Left renal pelvis (tissue), 4 donors: ENCODE data around the gene AGBL3. TPM values are rescaled to one million over a fixed set of nuclear protein-coding genes. Genes with fewer than 3 reads are reported as not detected.

Experiments
- DNase-seq, 4 donors: peaks; one replicate each; pipeline ENCODE4 v3.0.0-alpha.2; 2013; ENCODE audit warnings: low read depth in 4 of 4, low spot score in 3 of 4
- polyA plus RNA-seq, 4 donors: library from polyadenylated mRNA; unstranded; fragments of 120-200 nt; gene quantifications; one replicate each; pipeline ENCODE4 v1.2.1, GENCODE V29; 2013; ENCODE audit not compliant: insufficient read length in 4 of 4

The AGBL3 gene
- polyA plus RNA-seq, 4 donors, result 5.7 to 16.2 (median 10.0) TPM

DNA sequence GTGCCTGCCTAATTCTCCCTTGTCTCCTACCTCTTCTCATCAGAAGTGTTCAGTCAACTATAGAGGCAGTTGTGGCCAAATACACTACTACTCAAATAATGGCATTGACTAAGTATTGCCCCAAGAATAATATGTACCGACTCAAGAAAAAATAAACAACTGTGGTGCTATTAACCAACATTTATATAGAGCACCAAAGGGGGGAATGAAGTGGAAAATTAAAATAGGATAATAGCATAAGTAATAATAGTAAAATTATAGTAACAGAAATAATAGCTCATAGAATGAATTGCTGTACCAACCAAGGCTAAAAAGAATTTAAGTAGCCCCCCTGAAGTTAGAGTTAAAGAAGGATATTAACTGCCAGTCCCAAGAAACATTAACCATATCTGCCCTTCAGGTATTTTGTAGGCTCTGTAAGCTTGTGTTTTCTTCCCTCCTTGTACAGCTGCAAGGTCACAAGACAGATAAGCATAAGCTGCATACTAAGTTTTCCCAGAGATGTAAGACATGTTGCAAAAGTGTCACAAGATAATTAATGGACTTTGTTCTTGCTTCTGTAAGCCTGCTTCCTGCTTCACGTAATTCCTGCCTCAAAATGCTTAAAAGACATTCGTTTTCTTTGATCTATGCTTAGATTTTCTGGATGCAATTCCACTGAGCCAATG, 195.1 kb downstream of the AGBL3 start:
- no peak for DNase-seq

- no peak for DNase-seq
These were observed 195.8 kb downstream of the AGBL3 start for GRCh38 chr7:135181929-135182678.

GRCh38 chr7:135183478-135183877, 197.2 kb downstream of the AGBL3 start:
- no peak for DNase-seq

DNA sequence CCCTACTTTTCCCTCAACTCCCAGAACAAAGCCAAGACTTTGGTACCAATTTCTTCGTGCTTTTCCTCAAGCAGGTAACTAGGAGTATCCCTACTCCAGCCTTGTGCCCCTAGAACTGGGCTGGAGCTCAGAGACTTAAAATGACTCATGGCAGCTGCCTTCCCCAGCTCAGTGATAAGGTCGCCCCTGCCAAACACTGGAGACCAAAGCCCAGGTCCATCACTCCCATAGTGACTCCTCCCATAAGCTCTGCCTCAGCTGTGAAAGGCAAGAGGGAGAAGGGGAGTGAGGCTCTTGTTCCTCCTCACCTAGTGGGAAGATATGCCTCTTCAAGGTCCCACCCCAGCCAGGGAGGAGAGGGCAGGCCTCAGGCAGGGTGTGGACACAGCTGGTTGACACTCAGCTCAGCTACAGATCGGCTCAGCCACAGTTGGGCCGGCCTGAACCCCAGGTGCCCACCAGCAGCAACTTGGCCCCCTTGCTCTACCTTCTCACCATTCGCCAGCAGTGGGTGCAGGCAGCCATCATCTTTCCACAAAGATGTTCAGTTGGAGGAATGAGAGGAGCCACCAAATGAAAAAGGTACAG, 198.0 kb downstream of the AGBL3 start:
- no peak for DNase-seq

Other genes starting within 250 kb of the AGBL3 start
- 100 to 1,000 TPM; 201 to 501 (median 268) TPM for gene CALD1, start 206.9 kb upstream of the AGBL3 start, polyA plus RNA-seq
- 10 to 100 TPM; 10.9 to 33.6 (median 23.9) TPM for gene TMEM140, start 161.6 kb downstream of the AGBL3 start, polyA plus RNA-seq
- gene CYREN, start 184.2 kb downstream of the AGBL3 start, polyA plus RNA-seq, result 10 to 100 TPM; 39.6 to 68.5 (median 58.5) TPM
- gene WDR91, start 225.0 kb downstream of the AGBL3 start, polyA plus RNA-seq, result 10 to 100 TPM; 16.3 to 58.5 (median 44.7) TPM
- gene STRA8, start 247.3 kb downstream of the AGBL3 start, polyA plus RNA-seq, result under 1 TPM in 2 of 4 donors, not detected in 2; 0.17 to 0.21 TPM